Common myeloid progenitor, CD34-positive (primary cell): ENCODE results near the gene MS4A13.
"Not testable (repeated sequence)": the region's sequence is repeated elsewhere in the genome, so short reads cannot be mapped to it uniquely, and the experiment has no call there.

Experiments used
- CTCF ChIA-PET: fragments of 350-600 bp; sonication (Branson Sonifier 250); formaldehyde crosslinking; loops from one replicate; lab custom pipeline; 2021; ENCODE audit warnings: antibody characterized with exemption; lab: Charles Lee
- POLR2A ChIA-PET: fragments of 350-600 bp; sonication (Branson Sonifier 250); formaldehyde crosslinking; loops from one replicate; lab custom pipeline; 2021; ENCODE audit warnings: antibody characterized with exemption; lab: Charles Lee
- DNase-seq, 3 donors: peaks; one replicate each; pipeline versions ENCODE4 v3.0.0 to v3.0.0-alpha.2; 2013
- H3K27ac ChIP-seq, 2 experiments: 1 replicate in 1 of 2; 2 replicates in 1 of 2; pipeline ENCODE4 v1.7.0; 2013; ENCODE audit warnings: inconsistent platforms in 2 of 2, low read length in 2 of 2, mild to moderate bottlenecking in 2 of 2, low read depth in 1 of 2, moderate library complexity in 1 of 2; ENCODE audit not compliant: severe bottlenecking in 2 of 2, insufficient read depth in 1 of 2, poor library complexity in 1 of 2
- H3K27me3 ChIP-seq, 5 experiments: replicated peaks in 2 of 5; 1 replicate in 3 of 5; 2 replicates in 2 of 5; pipeline versions ENCODE4 v1.6.1 to v1.7.0; 2013; ENCODE audit warnings: low read length in 4 of 5, mild to moderate bottlenecking in 2 of 5, moderate library complexity in 2 of 5, inconsistent platforms in 1 of 5; ENCODE audit not compliant: insufficient read depth in 5 of 5, control insufficient read depth in 4 of 5
- H3K36me3 ChIP-seq, 4 experiments: 1 replicate in 2 of 4; 2 replicates in 2 of 4; pipeline versions ENCODE4 v1.6.1 to v1.7.0; 2013; ENCODE audit warnings: low read length in 3 of 4, control low read depth in 1 of 4, mild to moderate bottlenecking in 1 of 4; ENCODE audit not compliant: control insufficient read depth in 4 of 4, insufficient read depth in 4 of 4
- H3K4me1 ChIP-seq, 4 experiments: 1 replicate in 3 of 4; 2 replicates in 1 of 4; pipeline versions ENCODE4 v1.6.1 to v1.7.1; 2013; ENCODE audit warnings: low read length in 3 of 4, mild to moderate bottlenecking in 3 of 4, control low read depth in 1 of 4, inconsistent platforms in 1 of 4, moderate library complexity in 1 of 4; ENCODE audit not compliant: control insufficient read depth in 4 of 4, insufficient read depth in 4 of 4; ENCODE audit errors: control extremely low read depth in 1 of 4
- H3K4me3 ChIP-seq, 7 experiments: 1 replicate in 4 of 7; 2 replicates in 3 of 7; pipeline versions ENCODE4 v1.5.1 to v1.7.0; 2013; ENCODE audit warnings: mild to moderate bottlenecking in 7 of 7, low read length in 6 of 7, moderate library complexity in 6 of 7, inconsistent platforms in 2 of 7, low read depth in 2 of 7, control low read depth in 1 of 7; ENCODE audit not compliant: insufficient read depth in 4 of 7, control insufficient read depth in 1 of 7; ENCODE audit errors: extremely low read depth in 1 of 7
- H3K9me3 ChIP-seq, 5 experiments: 1 replicate in 4 of 5; 2 replicates in 1 of 5; pipeline versions ENCODE4 v1.6.1 to v1.7.1; 2013; ENCODE audit warnings: low read length in 4 of 5, mild to moderate bottlenecking in 2 of 5, inconsistent platforms in 1 of 5, low read depth in 1 of 5, moderate library complexity in 1 of 5; ENCODE audit not compliant: control insufficient read depth in 4 of 5, insufficient read depth in 2 of 5; ENCODE audit errors: control extremely low read depth in 1 of 5
- WGBS: methylation state at CpG from one replicate; pipeline ENCODE4 v1.1.5; 2013; ENCODE audit not compliant: insufficient coverage; 5-methylcytosine and 5-hydroxymethylcytosine counted together

The MS4A13 gene

GRCh38 chr11:60493454-60493853, 21.7 kb upstream of the MS4A13 start:
- no peaks in the 10 kb centered on the region for H3K27me3 ChIP-seq
- no CpG with 5 or more reads among the region's 2 CpGs for WGBS
- peaks cover 0 to 5% (median 0%) of the 10 kb centered on the region in 4 experiments for H3K4me1 ChIP-seq
- no peak overlapping the region for H3K4me3 ChIP-seq
- H3K36me3 ChIP-seq: no peaks in the 10 kb centered on the region
- H3K27ac ChIP-seq: no peak overlapping the region
- ChIA-PET CTCF (no interaction called here), POLR2A (interaction anchor here (0.7 kb wide), 1 partner anchor 130 kb away, joined by 3 read pairs; no protein-coding TSS in a partner anchor)
- no peak for DNase-seq
- H3K9me3 ChIP-seq: no peaks in the 10 kb centered on the region

DNA sequence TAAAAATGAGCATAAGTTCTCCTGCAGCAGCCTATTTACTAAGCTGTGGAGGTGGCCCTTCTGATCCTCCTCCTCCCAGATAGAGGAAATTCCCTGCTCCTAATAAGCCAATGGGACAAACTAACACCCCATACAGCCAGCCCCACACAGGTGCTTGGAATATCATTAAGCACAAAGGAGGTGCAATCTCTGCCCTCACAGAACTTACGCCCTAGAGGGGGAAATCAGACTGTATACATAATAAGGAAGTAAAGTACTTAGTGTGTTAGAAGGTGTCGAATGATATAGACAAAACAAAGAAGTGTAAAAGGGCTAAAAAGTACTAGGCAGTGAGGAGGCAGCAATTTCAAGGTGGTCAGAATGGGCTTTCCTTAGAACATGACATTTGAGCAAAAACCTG, 16.8 kb upstream of the MS4A13 start:
- H3K4me3 ChIP-seq: no peak overlapping the region
- peak in 2 of 3 donors; percentile 17 to 25 for DNase-seq
- POLR2A ChIA-PET: interaction anchor here (0.5 kb wide), 1 partner anchor 139 kb away, joined by 4 read pairs; no protein-coding TSS in a partner anchor
- H3K4me1 ChIP-seq: peaks cover 0 to 14% (median 6%) of the 10 kb centered on the region in 4 experiments
- H3K27me3 ChIP-seq: no peaks in the 10 kb centered on the region
- H3K9me3 ChIP-seq: no peaks in the 10 kb centered on the region
- H3K27ac ChIP-seq: no peak overlapping the region
- CTCF ChIA-PET: no interaction called here
- WGBS: 95% methylated on average over 2 of the region's 2 CpGs
- H3K36me3 ChIP-seq: no peaks in the 10 kb centered on the region

GRCh38 chr11:60498853-60499252, 16.3 kb upstream of the MS4A13 start:
- H3K9me3 ChIP-seq: no peaks in the 10 kb centered on the region
- no peak overlapping the region for H3K27ac ChIP-seq
- WGBS: 35% methylated on average over 4 of the region's 4 CpGs
- H3K4me1 ChIP-seq: peaks cover 0 to 14% (median 6%) of the 10 kb centered on the region in 4 experiments
- no peaks in the 10 kb centered on the region for H3K36me3 ChIP-seq
- ChIA-PET POLR2A (no interaction called here), CTCF (no interaction called here)
- no peak overlapping the region for H3K4me3 ChIP-seq
- peak in 2 of 3 donors; percentile 49 to 71 for DNase-seq
- no peaks in the 10 kb centered on the region for H3K27me3 ChIP-seq

- H3K9me3 ChIP-seq: no peaks in the 10 kb centered on the region
- ChIA-PET CTCF (no interaction called here), POLR2A (no interaction called here)
- no peak overlapping the region for H3K27ac ChIP-seq
- H3K4me1 ChIP-seq: peaks cover 0 to 14% (median 8%) of the 10 kb centered on the region in 4 experiments
- no peak for DNase-seq
- no peak overlapping the region for H3K4me3 ChIP-seq
- WGBS: 96% methylated on average over 2 of the region's 3 CpGs
- H3K36me3 ChIP-seq: no peaks in the 10 kb centered on the region
- no peaks in the 10 kb centered on the region for H3K27me3 ChIP-seq
These were observed 14.8 kb upstream of the MS4A13 start for GRCh38 chr11:60500276-60500910.

DNA sequence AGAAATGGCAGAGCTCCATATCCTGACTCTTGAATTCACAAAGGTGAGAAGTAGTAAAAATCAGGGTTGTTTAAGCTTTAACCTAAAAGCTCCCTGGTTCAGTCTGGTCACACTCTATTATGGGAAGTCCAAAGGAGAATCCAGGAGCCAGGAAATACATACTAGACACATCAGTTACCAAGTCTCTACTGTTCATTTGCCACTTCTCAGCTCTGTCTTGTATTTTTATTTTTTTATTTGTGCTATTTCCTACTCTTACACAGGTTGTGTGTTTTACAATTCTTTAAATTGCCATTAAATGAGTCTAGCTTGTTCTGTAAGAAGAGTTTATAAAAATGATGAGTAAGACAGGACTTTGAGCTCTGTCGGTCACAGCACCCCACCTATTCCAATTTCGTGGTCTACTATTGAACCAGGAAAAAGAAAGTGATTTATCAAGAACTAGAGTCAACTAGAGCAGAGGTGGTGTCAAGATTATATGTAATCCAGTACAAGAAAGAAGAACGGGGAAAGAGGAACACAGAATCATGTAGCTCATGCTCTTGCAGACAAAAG, 12.9 kb upstream of the MS4A13 start:
- DNase-seq: no peak
- ChIA-PET CTCF (interaction anchor here (1.1 to 1.7 kb wide), 2 partner anchors 27 to 157 kb away, joined by 3 to 4 read pairs; no protein-coding TSS in a partner anchor), POLR2A (no interaction called here)
- no CpG with 5 or more reads among the region's 3 CpGs for WGBS
- H3K4me3 ChIP-seq: no peak overlapping the region
- no peaks in the 10 kb centered on the region for H3K27me3 ChIP-seq
- peaks cover 0 to 14% (median 8%) of the 10 kb centered on the region in 4 experiments for H3K4me1 ChIP-seq
- H3K36me3 ChIP-seq: no peaks in the 10 kb centered on the region
- H3K9me3 ChIP-seq: no peaks in the 10 kb centered on the region
- H3K27ac ChIP-seq: no peak overlapping the region

DNA sequence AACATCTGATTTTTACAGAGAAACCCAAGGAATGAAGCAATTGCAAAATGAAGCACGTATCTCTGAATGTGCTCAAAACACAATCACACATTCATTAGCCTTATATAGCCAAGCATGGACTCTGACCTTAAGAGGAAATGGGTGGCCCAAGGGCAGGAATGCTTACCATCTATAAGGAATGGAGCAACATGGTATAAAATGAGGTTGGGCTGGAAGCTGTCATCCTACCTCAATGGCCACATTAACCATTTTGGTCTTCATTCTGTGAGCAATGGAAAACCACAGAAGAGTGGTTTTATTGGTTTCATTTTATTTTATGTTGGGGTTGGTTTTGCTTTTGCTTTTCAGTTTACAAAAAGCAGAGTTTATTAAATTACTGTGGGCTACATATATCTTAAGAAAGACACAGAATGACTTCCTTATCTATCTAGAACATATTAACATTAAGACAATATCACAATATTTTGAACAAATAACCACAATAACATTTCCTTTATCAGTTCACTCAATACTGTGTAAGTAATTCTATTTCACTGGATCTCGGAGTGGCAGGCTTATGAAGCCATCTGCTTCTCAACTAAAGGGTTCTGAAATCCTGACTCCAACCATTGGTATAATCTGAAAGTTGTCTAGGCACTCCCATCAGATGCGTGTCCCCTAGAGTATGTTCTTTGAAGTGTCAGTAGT, 10.8 kb upstream of the MS4A13 start:
- Histone ChIP-seq H3K4me1 (peaks cover 0 to 3% (median 1%) of the 10 kb centered on the region in 4 experiments), H3K27me3 (no peaks in the 10 kb centered on the region), H3K9me3 (no peaks in the 10 kb centered on the region), H3K27ac (no peak overlapping the region), H3K4me3 (no peak overlapping the region), H3K36me3 (no peaks in the 10 kb centered on the region)
- POLR2A ChIA-PET: no interaction called here
- CTCF ChIA-PET: interaction anchor here (0.8 to 1.2 kb wide), 2 partner anchors 8 to 108 kb away, joined by 3 read pairs; partner anchors contain the start of gene MS4A14
- 89% methylated on average over 1 of the region's 3 CpGs for WGBS
- DNase-seq: peak; percentile 27 to 80 (median 76)

GRCh38 chr11:60509609-60510008, 5.6 kb upstream of the MS4A13 start:
- H3K27me3 ChIP-seq, POLR2A ChIA-PET, H3K27ac ChIP-seq, H3K36me3 ChIP-seq, H3K4me3 ChIP-seq, DNase-seq, H3K4me1 ChIP-seq, H3K9me3 ChIP-seq: not testable (repeated sequence)
- WGBS: 90% methylated on average over 12 of the region's 15 CpGs
- CTCF ChIA-PET: interaction anchor here (0.5 to 1.5 kb wide), 3 partner anchors 26 to 321 kb away, joined by 3 read pairs; no protein-coding TSS in a partner anchor
